Spleen (tissue), 13 donors: ENCODE data around the gene SLC38A3. TPM values are rescaled to one million over a fixed set of nuclear protein-coding genes. Genes with fewer than 3 reads are reported as not detected.

Source experiments
- DNase-seq: peaks from one replicate; pipeline ENCODE4 v3.0.0-alpha.2; 2020
- H3K27ac ChIP-seq, 8 donors: fragments of 200-600 bp; sonication (generic) in 7 of 8; 1 replicate in 4 of 8; 2 replicates in 4 of 8; pipeline versions ENCODE4 v1.5.0 to v1.8.0; 2016 to 2021; ENCODE audit warnings: inconsistent platforms in 4 of 8, mild to moderate bottlenecking in 4 of 8, moderate library complexity in 1 of 8
- H3K27me3 ChIP-seq, 7 donors: fragments of 200-600 bp; sonication (generic) in 6 of 7; replicated peaks in 1 of 7; 1 replicate in 4 of 7; 2 replicates in 3 of 7; pipeline versions ENCODE4 v1.5.0 to v1.8.0; 2016 to 2021; ENCODE audit warnings: inconsistent platforms in 3 of 7, mild to moderate bottlenecking in 1 of 7
- H3K36me3 ChIP-seq, 6 donors: fragments of 200-600 bp; sonication (generic) in 5 of 6; 1 replicate in 4 of 6; 2 replicates in 2 of 6; pipeline versions ENCODE4 v1.5.0 to v1.8.0; 2016 to 2021; ENCODE audit warnings: inconsistent platforms in 2 of 6
- H3K4me1 ChIP-seq, 6 donors: fragments of 200-600 bp; sonication (generic) in 5 of 6; 1 replicate in 3 of 6; 2 replicates in 3 of 6; pipeline versions ENCODE4 v1.5.0 to v1.8.0; 2016 to 2021; ENCODE audit warnings: inconsistent platforms in 3 of 6
- H3K4me3 ChIP-seq, 8 donors: fragments of 200-600 bp; sonication (generic) in 7 of 8; 1 replicate in 4 of 8; 2 replicates in 4 of 8; pipeline versions ENCODE4 v1.5.0 to v1.8.0; 2016 to 2021; ENCODE audit warnings: inconsistent platforms in 4 of 8, mild to moderate bottlenecking in 4 of 8, moderate library complexity in 2 of 8
- H3K9me3 ChIP-seq, 8 donors: fragments of 200-600 bp; sonication (generic) in 7 of 8; 1 replicate in 4 of 8; 2 replicates in 4 of 8; pipeline versions ENCODE4 v1.5.0 to v1.8.0; 2016 to 2021; ENCODE audit warnings: inconsistent platforms in 4 of 8
- CTCF ChIP-seq, 11 experiments: fragments of 200-600 bp in 7 of 11; fragments of 450-650 bp in 4 of 11; sonication (generic) in 4 of 11; IDR thresholded peaks in 8 of 11; conservative IDR thresholded peaks in 3 of 11; 1 replicate in 7 of 11; 2 replicates in 4 of 11; pipeline versions ENCODE4 v1.4.0 to v1.8.0; 2016 to 2021; ENCODE audit warnings: antibody characterized with exemption in 11 of 11, inconsistent platforms in 4 of 11, mild to moderate bottlenecking in 1 of 11
- POLR2A ChIP-seq, 3 donors: fragments of 450-650 bp; IDR thresholded peaks; one replicate each; pipeline ENCODE4 v1.5.1; 2017; ENCODE audit warnings: antibody characterized with exemption in 3 of 3, mild to moderate bottlenecking in 1 of 3
- POLR2AphosphoS5 ChIP-seq, 3 donors: sonication (generic); formaldehyde crosslinking; IDR thresholded peaks; one replicate each; pipeline ENCODE4 v1.5.1; 2017; ENCODE audit warnings: antibody characterized with exemption in 3 of 3
- WGBS, 5 donors: extraction: QIAGEN DNeasy Blood & Tissue Kit in 3 of 5; methylation state at CpG; one replicate each; pipeline versions ENCODE4 v1.1.5 to v1.1.7; 2013 to 2018; 5-methylcytosine and 5-hydroxymethylcytosine counted together
- intact Hi-C: fragments of 100-400 bp; cut with DNase I; formaldehyde crosslinking; loops from one replicate; pipeline ENCODE4 v1.15.0; 2023; ENCODE audit warnings: low total_unique reads
- long read RNA-seq, 2 donors: transcript quantifications; one replicate each; lab custom pipeline, GENCODE V29; 2026
- polyA plus RNA-seq, 3 donors: library from polyadenylated mRNA; stranded (reverse); fragments of 200-250 nt; gene quantifications; one replicate each; pipeline ENCODE4 v1.2.1, GENCODE V29; 2013
- total RNA-seq, 7 donors: library from RNA; depleted of rRNA in 3 of 7; stranded (reverse); fragments of >200 nt in 3 of 7; fragmentation: NEBNext Ultra II Directional in 4 of 7; extraction: Animal tissue kit (Norgen Biotek cat#: 25700) in 4 of 7; gene quantifications; one replicate each; pipeline versions ENCODE4 v1.1.0 to v1.2.1, GENCODE V29; 2016 to 2021
- donor health status: healthy with polysubstance abuse.
- donor health status: DM: no; HTN: no; CAD: no; lungs with moderate emphysema.
- donor health status: DM: no; HTN: no; CAD: no.
- donor health status: Bipolar disorder and iron deficiency.
- donor health status: healthy.
- donor health status: DM: no; HTN: no; CAD: no.
- donor health status: DM: yes; HTN: yes; CAD: no.

SLC38A3 gene
- not detected for total RNA-seq
- under 1 TPM in 2 of 3 donors, not detected in 1; 0.02 to 0.07 TPM for polyA plus RNA-seq
- long read RNA-seq, donor 1: 0 reads
- long read RNA-seq, donor 2, partial matches to known transcripts: 0 of 4 reads
- long read RNA-seq, donor 2, other reads (novel, unspliced or antisense): 0 of 4 reads

GRCh38 chr3:50204804-50205412, at the start of gene SLC38A3:
TSS of gene SLC38A3 (plus strand) at chr3:50205271. CDS start at chr3:50214200, 8,929 bp downstream.
- Histone ChIP-seq H3K27me3 (peaks cover 0 to 84% (median 52%) of the 10 kb centered on the region in 7 donors), H3K27ac (no peak within 1 kb of the TSS), H3K9me3 (no peaks in the 10 kb centered on the region), H3K36me3 (no peaks in the 10 kb centered on the region), H3K4me3 (peak within 1 kb of the TSS; percentile 4 to 60 (median 25)), H3K4me1 (peaks cover 11 to 22% (median 16%) of the 10 kb centered on the region in 6 donors)
- 3 to 28% (median 4%) methylated on average over 5 to 41 of the region's 41 CpGs for WGBS, 5 donors
- TF ChIP-seq POLR2A (IDR thresholded peaks at IDR 0.05): no peak
- TF ChIP-seq POLR2AphosphoS5 (IDR thresholded peaks at IDR 0.05): no peak
- no peak for TF ChIP-seq CTCF (IDR thresholded peaks at IDR 0.05 in 8 of 11, conservative IDR thresholded peaks at IDR 0.05 in 3 of 11)
- DNase-seq: no peak
- intact Hi-C loops: no loop called here

GRCh38 chr3:50155491-50155878, 49.6 kb upstream of the SLC38A3 start:
- H3K4me3 ChIP-seq: peak overlapping the region; percentile 43 to 83 (median 55)
- no peak for TF ChIP-seq POLR2A (IDR thresholded peaks at IDR 0.05)
- TF ChIP-seq CTCF (IDR thresholded peaks at IDR 0.05 in 8 of 11, conservative IDR thresholded peaks at IDR 0.05 in 3 of 11): no peak
- H3K9me3 ChIP-seq: no peaks in the 10 kb centered on the region
- WGBS, 5 donors: 2 to 10% (median 3%) methylated on average over 6 to 37 of the region's 37 CpGs
- DNase-seq: no peak
- intact Hi-C loops: no loop called here
- peaks cover 0 to 47% (median 20%) of the 10 kb centered on the region in 7 donors for H3K27me3 ChIP-seq
- peak overlapping the region; percentile 11 to 82 (median 74) for H3K27ac ChIP-seq
- H3K36me3 ChIP-seq: no peaks in the 10 kb centered on the region
- H3K4me1 ChIP-seq: peaks cover 8 to 91% (median 51%) of the 10 kb centered on the region in 6 donors

DNA sequence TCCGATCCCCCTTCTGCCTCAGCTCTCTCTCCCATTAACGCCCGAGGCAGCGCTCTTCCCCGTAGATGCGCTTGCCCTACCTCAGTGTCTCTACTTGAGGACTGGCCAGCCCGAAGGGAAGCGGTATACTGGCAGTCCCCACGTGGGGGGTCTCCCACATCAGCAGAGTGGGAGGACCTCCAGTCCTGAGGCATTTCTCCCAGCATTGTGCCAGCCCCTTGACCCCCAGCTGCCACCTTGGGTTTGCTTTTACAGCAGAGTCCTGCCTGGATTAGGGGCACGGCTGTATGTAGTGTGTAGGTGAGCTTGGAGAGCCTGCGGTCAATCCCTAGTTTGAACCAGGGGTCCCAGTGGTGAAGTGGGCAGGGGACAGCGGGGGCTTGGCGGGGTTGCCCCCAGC, 49.2 kb upstream of the SLC38A3 start:
- Histone ChIP-seq H3K27ac (peak overlapping the region; percentile 11 to 82 (median 74)), H3K4me3 (peak overlapping the region; percentile 43 to 83 (median 55)), H3K36me3 (no peaks in the 10 kb centered on the region), H3K4me1 (peaks cover 8 to 91% (median 51%) of the 10 kb centered on the region in 6 donors), H3K27me3 (peaks cover 0 to 47% (median 20%) of the 10 kb centered on the region in 7 donors), H3K9me3 (no peaks in the 10 kb centered on the region)
- WGBS, 5 donors: 30 to 42% (median 39%) methylated on average over 12 to 13 of the region's 13 CpGs
- intact Hi-C loops: no loop called here
- no peak for TF ChIP-seq CTCF (IDR thresholded peaks at IDR 0.05 in 8 of 11, conservative IDR thresholded peaks at IDR 0.05 in 3 of 11)
- no peak for TF ChIP-seq POLR2A (IDR thresholded peaks at IDR 0.05)
- no peak for TF ChIP-seq POLR2AphosphoS5 (IDR thresholded peaks at IDR 0.05)
- no peak for DNase-seq
